ENCODE results near the gene KPNA6. TPM values are rescaled to one million over a fixed set of nuclear protein-coding genes. Genes with fewer than 3 reads are reported as not detected.

The KPNA6 gene
- total and polyA plus RNA-seq, 2 of the 13 experiments (the other 11 are each of a cell fraction or from before 2014, with no cell fraction given), result 22.0 to 47.5 TPM

GRCh38 chr1:32066489-32066873, 41.4 kb upstream of the KPNA6 start:
- H2AFZ ChIP-seq (ENCODE audit: low read length), result no peak overlapping the region
- DNase-seq (ENCODE audit: low spot score), result no peak
- no TSS peak for BruUV-seq (replicated peaks)

GRCh38 chr1:32068957-32069588, 38.8 kb upstream of the KPNA6 start:
- Histone ChIP-seq H3K27ac (ENCODE audit: extremely low read length, insufficient read depth, low read length) (no peak overlapping the region), H2AFZ (ENCODE audit: low read length) (no peak overlapping the region), H3K79me2 (ENCODE audit: insufficient read depth, low read length) (peaks cover 4% of the 10 kb centered on the region), H3K27me3 (ENCODE audit: control insufficient read depth in 1 of 2, insufficient read depth in 2 of 2, low read length in 2 of 2) (no peaks in the 10 kb centered on the region; a peak in 1 of 5 replicates), H3K36me3 (replicated peaks in 1 of 2; ENCODE audit: control insufficient read depth in 1 of 2, insufficient read depth in 2 of 2, low read length in 2 of 2) (no peaks in the 10 kb centered on the region), H3K9ac (ENCODE audit: insufficient read depth, low read depth, low read length) (no peak overlapping the region), H3K9me3 (ENCODE audit: low read length) (no peaks in the 10 kb centered on the region), H3K4me2 (ENCODE audit: low read depth, low read length) (no peak overlapping the region), H3K4me3 (replicated peaks in 1 of 3; ENCODE audit: insufficient read depth in 1 of 3, low read depth in 2 of 3, low read length in 3 of 3) (no peak overlapping the region), H4K20me1 (ENCODE audit: insufficient read depth, low read length) (no peaks in the 10 kb centered on the region), H3K4me1 (ENCODE audit: insufficient read depth, low read length) (peaks cover 53% of the 10 kb centered on the region)
- no TSS peak for BruUV-seq (replicated peaks)
- ChIA-PET CTCF (ENCODE audit: low intra/inter-chr PET ratio, low total read pairs) (interaction anchor here (0.7 kb wide), 1 partner anchor 826 kb away, joined by 3 read pairs; no protein-coding TSS in a partner anchor), POLR2A (no interaction called here)
- in situ Hi-C loops (cut with HindIII; ENCODE audit: extremely low pct_ligation_motif_present, low pct_unique_long_range_greater_than_20kb) (no loop called here), intact Hi-C loops (cut with micrococcal nuclease; ENCODE audit: unreplicated experiment) (no loop called here)
- DNase-seq (ENCODE audit: low spot score) (no peak), ATAC-seq (no peak), FAIRE-seq (no peak)
- WGBS (ENCODE audit: low lambda C conversion rate), result 36% methylated on average over 4 of the region's 5 CpGs
- TF ChIP-seq MAFF (IDR thresholded peaks at IDR 0.05; ENCODE audit: low read depth, low read length) (peak; percentile 76), FOXP1 (IDR thresholded peaks at IDR 0.05) (no peak), FOXP1 (CRISPR knock-in tag; IDR thresholded peaks at IDR 0.05) (no peak), MAFK (conservative IDR thresholded peaks at IDR 0.05 in 1 of 2, IDR thresholded peaks at IDR 0.05 in 1 of 2; ENCODE audit: low read length in 2 of 2) (peak; percentile 87 to 92)

More at GRCh38 chr1:32066489-32066873, 41.4 kb upstream of the KPNA6 start:
- no peak overlapping the region for H3K4me2 ChIP-seq (ENCODE audit: low read depth, low read length)
- in situ Hi-C loops (cut with HindIII; ENCODE audit: extremely low pct_ligation_motif_present, low pct_unique_long_range_greater_than_20kb), result no loop called here
- ChIA-PET POLR2A (interaction anchor here (1.2 kb wide), 1 partner anchor 42 kb away, joined by 3 read pairs; the partner anchor contains the start of gene KPNA6), CTCF (ENCODE audit: low intra/inter-chr PET ratio, low total read pairs) (no interaction called here)
- FAIRE-seq, result no peak
- no peaks in the 10 kb centered on the region for H3K79me2 ChIP-seq (ENCODE audit: insufficient read depth, low read length)
- ATAC-seq, result no peak
- no peak overlapping the region for H3K9ac ChIP-seq (ENCODE audit: insufficient read depth, low read depth, low read length)
- peaks cover 39% of the 10 kb centered on the region for H3K4me1 ChIP-seq (ENCODE audit: insufficient read depth, low read length)
- TF ChIP-seq UBTF (CRISPR knock-in tag; IDR thresholded peaks at IDR 0.05), result no peak
- WGBS (ENCODE audit: low lambda C conversion rate), result 72% methylated on average over 4 of the region's 4 CpGs
- intact Hi-C loops (cut with micrococcal nuclease; ENCODE audit: unreplicated experiment), result no loop called here
- peaks cover 0 to 2% of the 10 kb centered on the region in 2 experiments; a peak in 1 of 5 replicates for H3K36me3 ChIP-seq (replicated peaks in 1 of 2; ENCODE audit: control insufficient read depth in 1 of 2, insufficient read depth in 2 of 2, low read length in 2 of 2)
- no peak overlapping the region for H3K27ac ChIP-seq (ENCODE audit: extremely low read length, insufficient read depth, low read length)
- no peaks in the 10 kb centered on the region for H3K27me3 ChIP-seq (ENCODE audit: control insufficient read depth in 1 of 2, insufficient read depth in 2 of 2, low read length in 2 of 2)
- H3K4me3 ChIP-seq (replicated peaks in 1 of 3; ENCODE audit: insufficient read depth in 1 of 3, low read depth in 2 of 3, low read length in 3 of 3), result no peak overlapping the region
- no peaks in the 10 kb centered on the region for H3K9me3 ChIP-seq (ENCODE audit: low read length)
- H4K20me1 ChIP-seq (ENCODE audit: insufficient read depth, low read length), result no peaks in the 10 kb centered on the region
